Epithelial cell of prostate (primary cell): ENCODE results near the gene CEP131.

Experiments
- DNase-seq: peaks from one replicate; pipeline ENCODE4 v3.0.0-alpha.2; 2011; ENCODE audit warnings: low read depth, low spot score
- H3K27ac ChIP-seq: fragments of 450-650 bp; 2 replicates; pipeline ENCODE4 v1.5.1; 2017; ENCODE audit warnings: mild to moderate bottlenecking

Gene CEP131

GRCh38 chr17:81222906-81223761 lies at the start of gene CEP131:
Gene CEP131 (minus strand): TSS chr17:81222965. CDS start chr17:81220056, 2,909 bp downstream.
- H3K27ac ChIP-seq = no peak within 1 kb of the TSS
- DNase-seq = peak; percentile 89

GRCh38 chr17:81271226-81271625 lies 48.5 kb upstream of the CEP131 start:
- DNase-seq = no peak
- H3K27ac ChIP-seq = no peak overlapping the region

GRCh38 chr17:81270279-81270678 lies 47.5 kb upstream of the CEP131 start:
- no peak overlapping the region for H3K27ac ChIP-seq
- DNase-seq = no peak

GRCh38 chr17:81267390-81268067 lies 44.8 kb upstream of the CEP131 start:
- no peak overlapping the region for H3K27ac ChIP-seq
- no peak for DNase-seq

- DNase-seq = no peak
- no peak overlapping the region for H3K27ac ChIP-seq
These were observed 42.8 kb upstream of the CEP131 start for GRCh38 chr17:81265576-81265975.

GRCh38 chr17:81264640-81265039 lies 41.9 kb upstream of the CEP131 start:
- no peak overlapping the region for H3K27ac ChIP-seq
- no peak for DNase-seq

- no peak for DNase-seq
These were observed 40.8 kb upstream of the CEP131 start for GRCh38 chr17:81263371-81264181.

GRCh38 chr17:81261582-81262336 lies 39.0 kb upstream of the CEP131 start:
- DNase-seq = no peak
- no peak overlapping the region for H3K27ac ChIP-seq

More at GRCh38 chr17:81263371-81264181, 40.8 kb upstream of the CEP131 start:
- no peak overlapping the region for H3K27ac ChIP-seq

- no peak for DNase-seq
- H3K27ac ChIP-seq = no peak overlapping the region
These were observed 38.3 kb upstream of the CEP131 start for GRCh38 chr17:81261096-81261495.

- no peak for DNase-seq
- H3K27ac ChIP-seq = no peak overlapping the region
These were observed 37.9 kb upstream of the CEP131 start for GRCh38 chr17:81260641-81261040.

- DNase-seq = no peak
- no peak overlapping the region for H3K27ac ChIP-seq
These were observed 37.4 kb upstream of the CEP131 start for GRCh38 chr17:81260171-81260570.

GRCh38 chr17:81259058-81259605 lies 36.4 kb upstream of the CEP131 start:
- no peak overlapping the region for H3K27ac ChIP-seq
- DNase-seq = no peak

GRCh38 chr17:81258292-81258691 lies 35.5 kb upstream of the CEP131 start:
- H3K27ac ChIP-seq = no peak overlapping the region
- DNase-seq = no peak

GRCh38 chr17:81257533-81257932 lies 34.8 kb upstream of the CEP131 start:
- no peak for DNase-seq
- no peak overlapping the region for H3K27ac ChIP-seq

- no peak for DNase-seq
- no peak overlapping the region for H3K27ac ChIP-seq
These were observed 33.9 kb upstream of the CEP131 start for GRCh38 chr17:81256616-81257015.

- peak; percentile 12 for DNase-seq
- H3K27ac ChIP-seq = no peak overlapping the region
These were observed 32.4 kb upstream of the CEP131 start for GRCh38 chr17:81254955-81255717.

- no peak overlapping the region for H3K27ac ChIP-seq
- no peak for DNase-seq
These were observed 30.8 kb upstream of the CEP131 start for GRCh38 chr17:81253358-81254131.

- no peak for DNase-seq
- no peak overlapping the region for H3K27ac ChIP-seq
These were observed 30.2 kb upstream of the CEP131 start for GRCh38 chr17:81252987-81253329.
